HCT116 (cell line): Measurements from ENCODE around the gene TUBA8. TPM values are rescaled to one million over a fixed set of nuclear protein-coding genes. Genes with fewer than 3 reads are reported as not detected.
A peak's percentile ranks its signal among the peaks of the same experiment; 100 is the strongest.

Source experiments
- ATAC-seq: fragments of 200-7000 bp; cut with Tn5 transposase; 2 replicates; pipeline ENCODE4 v1.9.1; 2020; ENCODE audit warnings: mild to moderate bottlenecking, moderate library complexity
- BruUV-seq: library from RNA; stranded (reverse); fragments of 400-500 nt; replicated peaks from 2 replicates; lab custom pipeline; 2021; lab: Mats Ljungman, UMichigan
- CTCF ChIA-PET: fragments of 300-600 bp; sonication (Branson Sonifier 250); formaldehyde crosslinking; loops from one replicate; lab custom pipeline; 2021; ENCODE audit warnings: antibody characterized with exemption; lab: Charles Lee
- POLR2A ChIA-PET: fragments of 300-600, 350-600 bp; sonication (Branson Sonifier 250); formaldehyde crosslinking; loops from one replicate; lab custom pipeline; 2021; ENCODE audit warnings: antibody characterized with exemption; lab: Charles Lee
- RAD21 ChIA-PET, 2 experiments: fragments of 300-600 bp; sonication (Branson Sonifier 250); formaldehyde crosslinking; loops; one replicate each; lab custom pipeline; 2023; ENCODE audit warnings: low total read pairs in 2 of 2; ENCODE audit not compliant: uncharacterized antibody in 2 of 2, unreplicated experiment in 2 of 2, low non-redundant PET in 1 of 2; lab: Charles Lee
- DNase-seq: peaks from one replicate; pipeline ENCODE4 v3.0.0-alpha.2; 2010; ENCODE audit warnings: low read depth, low spot score
- H2AFZ ChIP-seq: fragments of 200-600 bp; shearing (Covaris generic), sonication (generic); 2 replicates; pipeline ENCODE4 v1.6.1; 2017; ENCODE audit warnings: low read depth, mixed run types, mixed read lengths, antibody characterized with exemption, low read length; ENCODE audit not compliant: poor library complexity, severe bottlenecking
- H3K27ac ChIP-seq: 2 replicates; pipeline ENCODE4 v1.5.1; 2012; ENCODE audit warnings: low read depth, low read length
- H3K27me3 ChIP-seq: fragments of 200-600 bp; sonication (generic); 2 replicates; pipeline ENCODE4 v1.6.1; 2016; ENCODE audit warnings: mixed run types, low read length, mixed read lengths; ENCODE audit not compliant: insufficient read depth
- H3K36me3 ChIP-seq, 2 experiments: fragments of 200-500 bp in 1 of 2; fragments of 200-600 bp in 1 of 2; sonication (Bioruptor generic) in 1 of 2; sonication (generic) in 1 of 2; 2 replicates each; pipeline versions ENCODE4 v1.5.1 to v1.6.1; 2014 to 2016; ENCODE audit warnings: low read length in 2 of 2, inconsistent platforms in 1 of 2, mixed read lengths in 1 of 2, mixed run types in 1 of 2; ENCODE audit not compliant: insufficient read depth in 2 of 2, control insufficient read depth in 1 of 2
- H3K4me1 ChIP-seq, 2 experiments: fragments of 200-600 bp in 1 of 2; sonication (generic) in 1 of 2; 2 replicates each; pipeline versions ENCODE4 v1.5.1 to v1.6.1; 2012 to 2017; ENCODE audit warnings: low read length in 2 of 2, inconsistent platforms in 1 of 2, mild to moderate bottlenecking in 1 of 2, mixed read lengths in 1 of 2, mixed run types in 1 of 2, moderate library complexity in 1 of 2; ENCODE audit not compliant: insufficient read depth in 2 of 2, control insufficient read depth in 1 of 2
- H3K4me2 ChIP-seq: fragments of 200-600 bp; sonication (generic); 2 replicates; pipeline ENCODE4 v1.6.1; 2017; ENCODE audit warnings: mixed run types, low read length, mixed read lengths
- H3K4me3 ChIP-seq, 2 experiments: fragments of 200-600 bp in 1 of 2; sonication (generic) in 1 of 2; replicated peaks in 1 of 2; 2 replicates each; pipeline ENCODE4 v1.5.1; 2011 to 2016; ENCODE audit warnings: low read length in 2 of 2, control low read depth in 1 of 2, low read depth in 1 of 2, mild to moderate bottlenecking in 1 of 2, mixed read lengths in 1 of 2, mixed run types in 1 of 2
- H3K79me2 ChIP-seq: fragments of 200-600 bp; sonication (generic); 2 replicates; pipeline ENCODE4 v1.6.1; 2017; ENCODE audit warnings: mild to moderate bottlenecking, mixed run types, low read length, moderate library complexity, mixed read lengths; ENCODE audit not compliant: insufficient read depth
- H3K9ac ChIP-seq: fragments of 200-600 bp; sonication (generic); 2 replicates; pipeline ENCODE4 v1.6.1; 2016; ENCODE audit warnings: low read length, mixed read lengths
- H3K9me2 ChIP-seq: fragments of 200-600 bp; sonication (generic), shearing (Covaris generic); 2 replicates; pipeline ENCODE4 v1.6.1; 2017; ENCODE audit warnings: mixed run types, mild to moderate bottlenecking, moderate library complexity; ENCODE audit not compliant: insufficient read depth
- H3K9me3 ChIP-seq, 2 experiments: fragments of 200-500 bp in 1 of 2; fragments of 200-600 bp in 1 of 2; sonication (Bioruptor generic) in 1 of 2; sonication (generic) in 1 of 2; 2 replicates each; pipeline ENCODE4 v1.6.1; 2014 to 2017; ENCODE audit warnings: low read length in 2 of 2, mixed read lengths in 2 of 2, inconsistent platforms in 1 of 2, low read depth in 1 of 2, mild to moderate bottlenecking in 1 of 2, mixed run types in 1 of 2, moderate library complexity in 1 of 2; ENCODE audit not compliant: control insufficient read depth in 1 of 2, insufficient read depth in 1 of 2
- H4K20me1 ChIP-seq: fragments of 200-600 bp; sonication (generic), shearing (Covaris generic); 2 replicates; pipeline ENCODE4 v1.6.1; 2017; ENCODE audit warnings: mixed run types, mild to moderate bottlenecking, moderate library complexity; ENCODE audit not compliant: insufficient read depth
- CEBPB ChIP-seq: IDR thresholded peaks from 2 replicates; pipeline ENCODE4 v1.6.1; 2012; ENCODE audit warnings: low read depth
- ELF1 ChIP-seq: IDR thresholded peaks from 2 replicates; pipeline ENCODE4 v1.6.1; 2012; ENCODE audit warnings: low read depth, borderline replicate concordance
- POLR2AphosphoS5 ChIP-seq: IDR thresholded peaks from 2 replicates; pipeline ENCODE4 v1.6.1; 2011; ENCODE audit warnings: mild to moderate bottlenecking, low read depth, low read length, moderate library complexity
- RAD21 ChIP-seq: IDR thresholded peaks from 2 replicates; pipeline ENCODE4 v1.6.1; 2012; ENCODE audit warnings: low read depth, mild to moderate bottlenecking
- SP1 ChIP-seq: IDR thresholded peaks from 2 replicates; pipeline ENCODE4 v1.6.1; 2012; ENCODE audit warnings: low read depth
- TCF7L2 ChIP-seq: IDR thresholded peaks from 2 replicates; pipeline ENCODE4 v1.7.0; 2011; ENCODE audit warnings: borderline replicate concordance, inconsistent platforms; ENCODE audit not compliant: insufficient read depth, insufficient read length; ENCODE audit errors: extremely low read depth
- ZFX ChIP-seq: fragments of 450-650 bp; IDR thresholded peaks from 2 replicates; pipeline ENCODE4 v1.6.1; 2017
- intact Hi-C: fragments of 100-400 bp; cut with micrococcal nuclease; formaldehyde crosslinking; loops from 2 replicates; pipeline ENCODE4 v1.10.0; 2022
- total RNA-seq: library from RNA; stranded (reverse); gene quantifications from one replicate; pipeline ENCODE4 v1.2.1, GENCODE V29; 2021; ENCODE audit not compliant: unreplicated experiment

The TUBA8 gene
- total RNA-seq, 1 experiment from 2014 or later = 2.3 TPM

GRCh38 chr22:18077639-18078328, 32.8 kb upstream of the TUBA8 start, which contains the start of gene PEX26 (continued):
- no peak for TF ChIP-seq RAD21
- peak; percentile 65 for TF ChIP-seq SP1
- TF ChIP-seq CEBPB = peak; percentile 31; the same call in 1 of the 2 replicates
- peak; percentile 86 for TF ChIP-seq ELF1
- peak; percentile 86; the same call in 1 of the 2 replicates for TF ChIP-seq ZFX
- TF ChIP-seq POLR2AphosphoS5 = peak; percentile 45
- peak; percentile 93 for TF ChIP-seq TCF7L2

GRCh38 chr22:18078329-18079041, 32.1 kb upstream of the TUBA8 start:
- Histone ChIP-seq H3K4me1 (peaks cover 14 to 23% of the 10 kb centered on the region in 2 experiments), H3K36me3 (peaks cover 9 to 25% of the 10 kb centered on the region in 2 experiments; a peak in 3 of 4 replicates), H3K79me2 (peaks cover 45% of the 10 kb centered on the region), H2AFZ (no peak overlapping the region), H3K4me2 (peak overlapping the region; percentile 77)
- CTCF ChIA-PET = interaction anchor here (1.0 to 4.1 kb wide), 8 partner anchors 54 to 907 kb away, joined by 3 to 121 read pairs (median 4); partner anchors contain the start of genes MICAL3 and USP18
- RAD21 ChIA-PET = interaction anchor here (1.0 to 1.2 kb wide), 2 partner anchors 248 to 293 kb away, joined by 4 to 5 read pairs; no protein-coding TSS in a partner anchor
- peak; percentile 78 for TF ChIP-seq ZFX
- no peak for TF ChIP-seq CEBPB
- TF ChIP-seq, all 23 proteins: peak for 1
- Histone ChIP-seq H3K9me3 (no peaks in the 10 kb centered on the region), H3K9me2 (no peaks in the 10 kb centered on the region), H3K27ac (peak overlapping the region; percentile 76), H3K9ac (peak overlapping the region; percentile 89), H3K27me3 (no peaks in the 10 kb centered on the region), H4K20me1 (no peaks in the 10 kb centered on the region), H3K4me3 (peak overlapping the region; percentile 87 to 97)
- BruUV-seq = TSS peak; percentile 38
- no peak for DNase-seq
- POLR2A ChIA-PET = interaction anchor here (1.1 kb wide), 1 partner anchor 9 kb away, joined by 4 read pairs; no protein-coding TSS in a partner anchor
- peak; percentile 67 for ATAC-seq
- intact Hi-C loops = no loop called here
